Renal cortical epithelial cell (primary cell): ENCODE results near the gene KIRREL3. TPM values are rescaled to one million over a fixed set of nuclear protein-coding genes. Genes with fewer than 3 reads are reported as not detected.
"Not testable (repeated sequence)": the region's sequence is repeated elsewhere in the genome, so short reads cannot be mapped to it uniquely, and the experiment has no call there.

ENCODE experiments used
- DNase-seq: peaks from one replicate; pipeline ENCODE4 v3.0.0-alpha.2; 2011; ENCODE audit warnings: low read depth
- total RNA-seq: library from RNA; depleted of rRNA; stranded (reverse); fragments of >200 nt; gene quantifications from 2 replicates; pipeline ENCODE4 v1.2.3, GENCODE V29; 2014

The KIRREL3 gene
- total RNA-seq, 1 donor from 2014 or later, result 0.10 TPM

DNA sequence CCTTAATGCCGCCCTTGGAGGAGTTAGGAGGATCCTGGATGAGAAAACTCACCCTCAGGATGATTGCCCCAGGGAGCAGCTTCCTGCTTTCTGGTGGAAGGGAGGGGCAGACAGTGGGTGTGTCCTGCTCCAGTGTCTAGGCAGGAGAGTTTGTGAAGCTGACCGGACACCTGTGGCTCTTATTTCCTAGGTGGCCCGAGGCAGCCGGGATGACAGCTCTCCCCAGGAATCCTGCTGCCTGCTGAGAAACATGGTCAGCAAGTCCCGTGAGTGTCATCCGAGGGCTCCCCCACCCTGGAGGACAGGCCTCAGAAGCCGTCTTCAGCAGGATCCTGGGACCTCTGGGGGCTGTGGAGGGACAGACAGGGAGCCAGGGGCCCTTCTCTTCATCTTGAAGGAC, 594.7 kb downstream of the KIRREL3 start:
- no peak for DNase-seq

DNA sequence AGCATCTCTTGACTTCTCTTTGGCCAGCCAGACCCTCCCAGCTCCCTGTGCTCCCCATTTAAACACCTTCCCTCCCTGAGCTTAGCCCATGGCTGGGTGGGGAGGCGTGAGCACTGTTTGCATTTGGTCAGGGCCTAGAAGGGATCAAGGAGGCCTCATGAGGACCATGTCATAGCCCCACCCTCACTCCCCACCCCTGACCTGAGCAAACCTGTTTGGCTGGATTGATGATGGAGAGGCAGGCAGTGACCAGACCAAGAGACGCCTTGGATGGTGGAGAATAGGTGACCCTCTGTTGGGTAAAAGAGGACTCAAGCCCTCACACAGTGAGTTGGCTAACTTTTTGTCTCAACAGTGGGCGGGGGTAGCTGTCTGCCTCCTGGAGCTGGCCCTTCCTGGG, 595.2 kb downstream of the KIRREL3 start:
- DNase-seq, result no peak

DNA sequence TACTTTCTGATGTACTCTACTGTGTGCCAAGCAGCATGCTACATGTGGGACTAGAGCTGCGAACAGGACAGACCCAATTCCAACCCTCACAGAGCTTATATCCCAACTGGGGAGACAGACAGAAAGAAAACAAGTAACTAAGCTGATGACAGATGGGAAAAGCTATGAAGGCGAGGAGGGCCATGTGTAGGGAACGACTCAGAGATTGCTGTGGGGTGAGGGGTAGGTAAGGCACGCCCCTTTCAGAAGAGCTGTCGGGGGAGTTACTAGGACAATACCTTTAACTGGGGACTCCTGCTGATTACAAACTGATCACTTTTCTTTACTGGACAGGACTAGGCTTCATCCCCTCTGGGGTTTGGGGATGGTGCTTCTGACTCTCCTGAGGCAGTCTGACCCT, 596.2 kb downstream of the KIRREL3 start:
- DNase-seq, result no peak

DNA sequence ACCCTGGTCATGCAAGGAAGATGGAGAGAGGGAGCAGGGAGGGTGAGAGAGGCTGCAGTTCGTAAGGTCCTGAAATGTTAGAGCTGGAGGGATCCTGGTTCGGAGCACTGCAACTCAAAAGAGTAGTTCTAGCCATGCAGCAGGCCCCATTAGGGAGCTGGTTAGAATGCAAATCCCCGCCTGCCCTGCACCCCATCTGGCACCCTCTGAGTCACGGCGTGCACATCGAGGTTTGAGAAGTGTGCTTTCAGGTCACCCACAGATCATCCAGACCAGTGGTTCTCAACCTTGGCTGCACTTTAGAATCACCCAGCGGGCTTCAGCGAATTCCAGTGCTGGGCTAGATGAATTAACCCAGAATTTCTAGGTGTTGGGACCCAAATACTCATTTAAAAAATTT, 596.9 kb downstream of the KIRREL3 start:
- no peak for DNase-seq

DNA sequence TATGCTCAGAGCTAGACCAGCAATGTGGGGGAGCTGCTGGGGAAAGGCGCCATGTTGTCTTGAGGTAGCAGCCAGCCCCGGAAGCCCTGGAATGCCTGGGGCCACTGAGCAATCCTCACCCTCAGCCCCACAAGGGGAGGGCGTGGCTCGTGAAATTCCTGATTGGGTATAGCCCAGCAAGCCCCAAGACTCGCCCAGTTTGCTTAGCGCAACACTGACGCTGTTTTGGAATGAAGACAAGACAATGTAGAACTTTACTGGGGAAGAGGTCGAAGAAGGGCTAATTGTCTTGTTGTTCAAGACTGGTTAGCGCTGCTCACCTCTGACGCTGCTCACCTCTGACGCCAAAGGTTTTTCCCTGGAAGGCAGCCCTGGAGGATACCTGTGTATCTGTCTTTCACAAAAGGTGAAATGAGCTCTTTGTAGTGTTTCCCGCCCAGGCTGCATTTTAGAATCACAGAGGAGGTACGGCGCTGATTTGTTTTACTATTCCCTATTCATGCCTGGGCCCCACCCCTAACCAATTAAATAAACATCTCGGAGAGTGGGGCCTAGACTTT, 597.5 kb downstream of the KIRREL3 start:
- no peak for DNase-seq

DNA sequence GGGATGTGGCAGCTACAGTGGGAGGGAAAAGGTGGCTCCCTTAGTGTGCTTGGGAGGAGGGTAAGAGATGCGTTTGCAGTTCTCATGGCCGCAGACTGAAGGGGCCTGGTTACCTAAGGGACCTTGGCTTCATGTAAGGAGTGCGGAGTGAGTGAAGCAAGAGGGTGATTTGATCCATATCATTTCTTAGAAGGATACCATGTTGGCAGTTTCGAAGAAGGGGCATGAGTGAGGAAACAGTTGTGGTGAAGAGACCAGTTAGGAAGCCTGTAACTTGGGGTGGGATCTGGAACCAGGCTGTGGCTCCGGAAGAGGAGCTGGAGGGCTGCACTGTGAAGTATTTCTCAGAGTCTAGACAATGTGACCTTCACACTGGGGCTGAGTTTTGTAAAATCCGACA, 600.1 kb downstream of the KIRREL3 start:
- no peak for DNase-seq

DNA sequence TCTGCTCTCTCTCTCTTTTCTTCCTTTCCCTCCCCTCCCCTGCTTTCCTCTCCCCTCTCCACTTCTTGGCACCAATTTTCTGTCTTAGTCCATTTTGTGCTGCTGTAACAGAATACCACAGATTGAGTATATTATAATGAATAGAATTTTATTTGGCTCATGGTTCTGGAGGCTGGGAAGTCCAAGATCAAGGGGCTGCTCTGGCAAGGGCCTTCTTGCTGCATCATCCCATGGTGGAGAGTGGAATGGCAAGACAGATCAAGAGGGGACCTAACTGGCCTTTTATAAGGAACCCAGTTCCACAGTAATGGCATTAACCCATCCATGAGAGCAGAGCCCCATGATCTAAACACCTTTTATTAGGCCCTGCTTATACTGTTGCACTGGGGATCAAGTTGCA, 600.6 kb downstream of the KIRREL3 start:
- no peak for DNase-seq

DNA sequence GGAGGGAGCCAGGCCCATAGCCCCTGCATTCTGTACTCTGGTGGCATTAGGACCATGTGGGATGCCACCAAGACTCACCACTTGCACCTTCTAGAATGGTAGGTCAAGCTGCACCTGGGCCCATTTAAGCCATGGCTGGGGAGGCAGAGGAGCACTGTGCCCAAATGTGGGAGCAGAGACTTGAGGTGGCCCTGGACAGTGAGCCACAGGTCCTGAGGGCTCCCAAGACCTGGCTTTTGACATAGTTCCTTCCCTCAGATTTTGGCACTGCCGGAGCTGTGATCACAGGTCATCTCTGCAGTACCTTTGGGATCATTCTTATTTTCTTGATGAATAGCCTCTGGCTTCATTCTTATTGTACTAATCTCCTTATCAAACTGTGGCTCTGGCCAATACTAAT, 601.8 kb downstream of the KIRREL3 start:
- no peak for DNase-seq

DNA sequence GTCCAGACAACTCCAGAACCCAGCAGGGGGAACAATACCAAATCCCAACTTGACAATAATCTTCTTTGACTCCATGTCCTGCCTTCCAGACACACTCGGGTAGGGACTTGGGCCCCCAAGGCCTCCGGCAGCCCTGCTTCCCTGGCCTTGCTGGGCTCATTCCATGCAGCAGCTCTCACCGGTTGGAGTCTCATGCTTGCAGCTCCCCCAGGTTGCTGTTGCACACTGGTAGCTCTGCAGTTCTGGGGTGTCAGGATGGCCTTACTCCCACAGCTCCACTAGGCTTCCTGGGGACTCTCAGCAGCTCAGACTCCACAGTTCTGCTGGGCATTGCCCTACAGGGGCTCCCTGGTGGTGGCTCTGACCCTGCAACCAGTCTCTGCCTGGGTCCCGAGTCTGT, 602.3 kb downstream of the KIRREL3 start:
- no peak for DNase-seq

DNA sequence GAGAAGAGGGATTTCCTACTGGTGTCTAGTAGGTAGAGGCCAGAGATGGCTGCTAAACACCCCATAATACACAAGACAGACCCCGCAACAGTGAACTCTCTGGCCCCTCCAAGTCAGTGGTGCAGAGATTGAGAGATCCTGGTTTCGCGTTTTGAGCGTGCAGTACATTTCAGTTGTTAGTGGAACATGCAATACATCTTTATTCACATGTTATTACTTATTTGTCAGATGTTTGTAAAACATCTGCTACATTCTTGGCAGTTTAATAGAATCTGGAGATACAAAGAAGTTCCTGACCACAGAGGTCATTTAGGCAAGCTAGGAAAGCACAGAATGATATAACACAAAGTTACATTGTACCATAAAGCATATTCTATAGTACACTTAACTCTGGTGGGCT, 603.6 kb downstream of the KIRREL3 start:
- DNase-seq, result no peak

DNA sequence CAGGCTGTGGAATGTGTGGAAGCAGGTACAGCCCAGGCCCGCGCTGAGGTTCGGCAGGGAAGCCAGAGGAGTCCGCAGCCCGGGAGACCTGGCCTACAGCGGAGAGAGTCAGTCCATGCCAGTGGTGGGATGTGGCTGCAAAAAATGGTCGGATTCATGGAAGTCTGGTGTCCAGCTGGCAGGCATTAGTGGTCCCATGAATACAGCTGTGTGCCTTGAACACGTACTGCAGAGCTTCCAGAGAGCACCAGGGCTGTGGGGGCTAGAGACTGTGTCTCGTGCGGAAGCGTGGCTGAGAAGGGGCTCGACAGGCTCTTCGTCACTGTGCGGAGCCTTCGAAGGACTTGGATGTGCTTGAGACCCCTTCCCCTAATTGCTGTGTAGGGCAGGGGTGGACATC, 604.3 kb downstream of the KIRREL3 start:
- DNase-seq, result not testable (repeated sequence)

DNA sequence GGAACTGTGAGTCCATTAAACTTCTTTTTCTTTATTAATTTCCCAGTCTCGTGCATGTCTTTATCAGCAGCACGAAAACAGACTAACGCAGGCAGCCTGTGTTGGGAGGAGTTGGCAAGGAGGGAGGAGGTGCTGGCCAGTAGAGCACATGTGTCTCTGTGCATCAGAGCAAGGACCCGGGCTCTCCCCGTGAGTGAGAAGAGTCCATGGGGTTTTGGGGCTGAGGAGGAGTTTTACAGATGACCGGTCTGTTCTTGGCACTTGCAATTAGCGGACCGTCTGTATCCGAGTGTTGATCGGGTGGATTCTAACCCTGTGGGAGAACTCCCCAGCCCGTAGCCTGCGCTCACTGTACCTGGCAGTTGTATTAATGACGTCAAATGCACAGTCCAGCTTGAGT, 604.8 kb downstream of the KIRREL3 start:
- not testable (repeated sequence) for DNase-seq

DNA sequence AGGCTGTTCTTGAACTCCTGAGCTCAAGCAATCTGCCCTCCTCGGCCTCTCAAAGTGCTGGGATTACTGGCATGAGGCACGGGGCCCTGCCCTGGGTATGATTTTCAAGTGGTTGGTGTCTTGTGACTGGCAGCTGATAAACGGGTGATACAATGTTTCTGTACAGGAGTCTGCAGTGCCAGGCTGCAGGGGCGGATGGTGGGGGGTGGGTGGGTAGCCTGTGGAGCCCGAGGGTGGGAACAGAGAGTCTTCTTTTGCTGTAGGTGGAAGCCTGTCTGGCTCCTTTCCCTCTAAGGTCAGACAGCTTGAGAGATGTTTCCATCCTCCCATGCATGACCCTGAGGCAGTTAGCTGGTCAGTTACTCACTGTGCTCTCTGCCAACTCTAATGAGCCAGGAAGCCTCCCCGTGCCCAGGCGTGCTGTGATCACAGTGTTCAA, 605.9 kb downstream of the KIRREL3 start:
- DNase-seq, result peak; percentile 66

DNA sequence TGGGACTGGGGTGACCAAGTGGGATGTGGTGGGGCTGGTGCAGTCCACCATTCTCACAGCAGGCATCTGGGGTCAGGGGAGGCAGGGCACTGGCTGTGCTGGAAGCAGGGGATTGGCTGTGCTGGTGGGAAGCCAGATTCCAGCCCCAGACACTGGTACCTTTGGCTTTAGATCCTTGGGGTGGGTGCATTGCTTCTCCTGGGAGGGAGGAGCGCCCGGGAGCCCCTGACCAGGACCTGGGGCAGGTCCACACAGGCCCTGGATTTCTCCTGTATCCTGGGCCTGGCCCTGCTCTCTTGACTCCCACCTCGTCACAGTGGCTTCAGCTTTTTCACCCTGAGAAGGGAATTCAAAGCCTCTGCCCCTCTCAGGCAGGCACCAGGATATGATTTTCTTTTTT, 606.5 kb downstream of the KIRREL3 start:
- DNase-seq, result no peak

DNA sequence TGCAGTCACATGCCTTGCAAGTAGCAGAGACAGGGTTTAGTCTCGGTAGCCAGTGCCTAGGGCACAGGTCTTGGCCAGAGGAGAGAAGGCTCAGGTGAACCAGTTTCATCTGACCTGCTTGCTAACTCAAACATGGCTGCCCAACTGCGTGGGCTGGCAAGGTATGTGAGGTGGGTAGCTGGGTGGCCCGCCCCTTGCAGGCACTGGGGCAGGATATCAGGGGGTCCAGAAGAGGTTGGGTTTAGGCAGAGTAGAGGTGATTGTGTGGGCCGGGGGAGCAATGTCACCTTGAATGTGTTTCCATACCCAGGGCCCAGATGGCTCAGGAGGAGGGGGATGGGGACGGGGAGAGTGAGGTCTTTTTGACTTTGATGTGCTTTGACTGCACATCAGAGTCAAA, 607.4 kb downstream of the KIRREL3 start:
- no peak for DNase-seq

DNA sequence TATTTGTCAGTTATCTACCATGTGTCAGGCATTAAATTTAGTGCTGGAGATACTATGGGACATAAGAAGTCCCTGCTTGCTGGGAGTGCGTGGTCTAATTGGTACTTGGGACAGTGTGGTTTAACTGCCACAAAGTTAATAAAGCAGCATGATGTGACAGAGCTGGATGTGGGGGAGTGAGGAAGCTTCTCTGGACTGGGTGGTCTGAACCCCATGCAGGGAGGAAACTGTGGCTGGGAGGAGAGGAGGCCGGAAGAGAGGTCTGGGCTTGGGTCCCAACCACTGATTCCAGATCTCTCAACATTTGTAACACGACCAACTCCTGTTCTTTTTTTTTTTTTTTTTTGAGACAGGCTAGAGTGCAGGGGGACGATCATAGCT, 607.9 kb downstream of the KIRREL3 start:
- DNase-seq, result no peak

DNA sequence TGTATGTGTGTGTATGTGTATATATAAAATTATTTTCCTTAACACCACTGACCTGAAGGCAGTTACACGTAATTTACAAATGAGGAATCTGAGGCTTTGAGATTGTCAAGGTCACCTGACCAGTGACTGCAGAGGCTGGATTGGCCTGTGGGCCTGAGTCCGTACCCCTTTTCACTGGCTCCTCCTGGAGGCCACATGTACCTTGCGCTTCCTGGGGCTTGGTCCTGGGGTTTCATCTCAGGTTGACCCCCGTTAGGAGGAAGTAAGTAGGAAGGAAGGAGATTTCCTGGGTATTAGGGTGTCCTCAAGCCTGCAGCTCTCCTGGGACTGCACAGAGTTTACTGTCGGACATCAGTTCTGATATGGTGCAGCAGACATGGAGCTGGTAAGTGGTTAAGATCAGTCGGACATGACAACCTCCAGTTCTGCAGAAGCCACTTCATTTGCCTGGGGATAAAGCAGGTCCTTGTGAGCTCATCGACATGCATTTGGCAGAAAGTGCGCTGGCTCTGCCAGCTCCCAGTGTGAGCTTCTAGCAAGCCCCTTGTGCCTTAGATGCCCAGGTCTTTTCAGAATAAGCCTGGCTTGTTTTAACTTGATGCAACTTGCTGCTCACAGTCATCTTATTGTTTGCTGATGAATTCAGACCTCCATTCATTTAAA, 608.5 kb downstream of the KIRREL3 start:
- no peak for DNase-seq

DNA sequence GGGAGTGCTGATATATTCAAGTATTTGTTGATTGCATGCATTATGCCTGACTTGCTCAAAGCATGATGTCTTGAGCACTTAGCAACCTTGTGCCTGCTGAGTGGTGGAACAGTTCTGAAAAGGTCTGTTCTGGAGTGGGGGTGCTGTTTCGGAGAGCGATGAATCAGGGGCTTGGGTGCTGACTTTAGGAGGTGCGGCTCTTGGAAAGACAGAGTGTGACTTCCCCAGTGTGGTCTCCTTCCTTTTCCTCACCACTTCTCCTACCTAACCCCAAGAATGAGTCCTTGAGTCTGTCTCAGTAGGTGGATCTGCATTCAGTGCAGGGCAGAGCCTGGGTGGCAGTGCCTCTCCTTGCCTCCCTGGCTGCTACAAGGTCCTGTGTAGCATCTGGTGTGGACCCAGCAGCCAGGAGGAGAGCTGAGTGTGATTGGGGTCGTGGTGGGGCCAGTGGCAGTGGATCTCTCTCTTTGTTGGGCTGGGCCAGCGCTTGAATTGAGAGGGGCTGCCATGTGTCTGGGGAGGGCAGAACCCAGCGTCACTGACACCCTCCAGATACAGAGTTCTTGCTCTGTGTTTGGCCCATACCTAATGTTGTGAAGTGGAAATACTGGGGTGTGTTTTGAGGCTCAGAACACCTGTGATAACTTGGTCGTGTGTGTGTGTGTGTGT, 609.1 kb downstream of the KIRREL3 start:
- no peak for DNase-seq

DNA sequence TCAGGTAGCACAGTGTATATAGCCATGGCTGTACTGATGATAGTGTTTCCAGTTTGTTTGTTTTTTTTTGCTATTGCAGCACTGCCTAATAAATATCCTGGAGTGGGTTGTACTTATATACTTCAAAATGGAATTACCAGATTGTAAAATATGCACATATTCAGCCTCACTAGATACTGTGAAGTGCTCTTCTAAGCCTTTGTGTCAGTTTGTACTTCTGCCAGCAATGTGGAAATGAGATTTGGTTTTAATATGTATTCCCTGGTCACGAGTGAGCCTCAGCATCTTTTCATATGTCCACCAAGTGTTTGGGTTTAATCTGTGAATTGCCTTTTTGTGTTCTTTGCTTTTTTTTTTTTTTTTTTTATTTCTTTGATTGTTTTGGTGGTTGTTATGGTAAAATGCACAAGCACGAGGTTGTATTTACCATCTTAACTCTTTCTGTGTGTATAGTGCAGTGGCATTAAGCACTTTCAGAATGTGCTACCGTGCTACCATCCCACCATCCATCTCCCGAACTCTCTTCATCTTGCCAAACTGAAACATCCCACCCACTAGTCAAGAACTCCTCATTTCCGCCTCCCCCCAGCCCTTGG, 610.2 kb downstream of the KIRREL3 start:
- DNase-seq, result no peak

DNA sequence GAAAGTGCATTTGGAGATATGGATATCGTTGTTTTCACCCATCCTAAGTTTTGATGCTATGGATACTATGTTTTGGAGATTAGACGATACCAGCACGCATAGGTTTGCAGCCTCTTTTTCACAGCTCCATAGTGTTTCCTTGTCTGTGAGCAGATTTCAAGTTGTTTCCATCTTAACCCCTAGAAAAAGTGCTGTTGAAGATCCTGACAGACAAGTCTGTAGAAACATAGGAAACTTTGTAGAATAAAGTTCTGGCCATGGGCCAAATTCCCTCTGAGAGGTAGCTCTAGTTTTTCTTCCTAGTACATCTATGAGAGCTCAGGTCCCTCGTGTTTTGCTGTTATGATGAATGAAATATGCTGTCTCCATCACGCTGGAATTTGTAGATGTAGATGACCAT, 612.7 kb downstream of the KIRREL3 start:
- DNase-seq, result no peak

DNA sequence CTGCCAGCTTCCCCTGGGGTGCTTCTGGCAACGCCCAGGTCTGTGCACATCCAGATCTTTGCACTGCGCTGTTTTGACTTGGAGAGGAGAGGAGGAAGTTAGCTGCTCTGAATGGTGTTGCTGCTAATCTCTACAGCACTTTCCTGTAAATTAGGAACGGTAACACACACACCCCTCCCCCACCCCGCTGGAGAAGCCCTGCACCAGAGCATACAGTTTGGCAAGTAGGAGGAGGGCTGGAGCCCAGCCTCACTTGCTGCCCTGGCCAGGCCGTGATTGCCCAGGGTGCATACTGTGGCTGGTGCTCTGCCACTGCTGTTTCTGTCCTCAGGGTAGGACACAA, 613.9 kb downstream of the KIRREL3 start:
- not testable (repeated sequence) for DNase-seq

DNA sequence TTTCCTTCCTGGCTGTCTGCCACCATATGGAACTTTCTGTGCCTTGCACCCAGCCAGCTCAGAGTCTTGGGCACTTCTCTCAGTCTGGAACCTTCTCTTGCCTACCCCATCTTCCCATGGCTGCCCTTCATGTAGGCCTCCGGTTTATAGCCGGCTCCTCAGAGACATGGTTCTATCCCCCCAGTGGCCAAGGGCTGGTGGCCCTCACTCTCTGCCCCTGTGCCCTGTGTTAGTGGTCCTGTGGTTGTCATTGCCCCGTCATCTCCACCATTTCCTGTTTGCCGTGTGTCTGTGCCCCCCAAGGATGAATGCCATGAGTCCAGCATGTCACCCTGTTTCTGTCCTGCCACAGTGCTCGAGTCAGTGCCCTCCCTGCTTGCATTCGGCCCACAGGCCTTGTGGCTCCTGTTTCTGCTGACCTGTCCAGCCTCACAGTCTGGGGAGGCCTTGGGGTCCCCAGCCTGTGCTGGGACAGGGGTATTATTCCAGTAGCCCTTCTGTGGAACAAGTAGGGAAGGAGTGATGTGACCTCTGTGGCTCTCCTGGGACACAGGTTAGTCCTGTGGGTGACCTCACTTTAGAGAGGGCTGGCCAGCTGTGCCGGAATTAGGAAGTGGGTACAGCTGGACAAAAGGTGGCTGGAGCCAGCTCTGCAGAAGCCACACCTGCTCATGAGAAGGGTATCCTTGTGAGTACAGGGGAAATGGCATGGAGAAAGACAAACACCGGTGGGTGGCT, 614.4 kb downstream of the KIRREL3 start:
- no peak for DNase-seq
